ENCODE measurements around the gene LDLRAD4. TPM values are rescaled to one million over a fixed set of nuclear protein-coding genes. Genes with fewer than 3 reads are reported as not detected.

LDLRAD4 gene
- total RNA-seq, 1 donor: 50.9 TPM

GRCh38 chr18:13405305-13406038 is 186.9 kb downstream of the LDLRAD4 start:
- no peaks in the 10 kb centered on the region for H3K4me1 ChIP-seq (ENCODE audit: insufficient read depth, low read length)
- no peaks in the 10 kb centered on the region for H3K9me3 ChIP-seq (ENCODE audit: low read depth, low read length)
- H3K27me3 ChIP-seq (ENCODE audit: insufficient read depth, low read length): no peaks in the 10 kb centered on the region
- H3K4me3 ChIP-seq (ENCODE audit: low read length): no peak overlapping the region

- Histone ChIP-seq H3K4me3 (ENCODE audit: low read length) (no peak overlapping the region), H3K4me1 (ENCODE audit: insufficient read depth, low read length) (no peaks in the 10 kb centered on the region), H3K27me3 (ENCODE audit: insufficient read depth, low read length) (no peaks in the 10 kb centered on the region), H3K9me3 (ENCODE audit: low read depth, low read length) (no peaks in the 10 kb centered on the region)
Observed at GRCh38 chr18:13406049-13406615, 187.6 kb downstream of the LDLRAD4 start.

- no peaks in the 10 kb centered on the region for H3K9me3 ChIP-seq (ENCODE audit: low read depth, low read length)
- H3K4me3 ChIP-seq (ENCODE audit: low read length): no peak overlapping the region
- H3K4me1 ChIP-seq (ENCODE audit: insufficient read depth, low read length): no peaks in the 10 kb centered on the region
- H3K27me3 ChIP-seq (ENCODE audit: insufficient read depth, low read length): no peaks in the 10 kb centered on the region
Observed at GRCh38 chr18:13406736-13407135, 188.2 kb downstream of the LDLRAD4 start.

- Histone ChIP-seq H3K27me3 (ENCODE audit: insufficient read depth, low read length) (no peaks in the 10 kb centered on the region), H3K4me3 (ENCODE audit: low read length) (no peak overlapping the region), H3K4me1 (ENCODE audit: insufficient read depth, low read length) (no peaks in the 10 kb centered on the region), H3K9me3 (ENCODE audit: low read depth, low read length) (no peaks in the 10 kb centered on the region)
Observed at GRCh38 chr18:13407484-13407883, 188.9 kb downstream of the LDLRAD4 start.

GRCh38 chr18:13409026-13409425 is 190.5 kb downstream of the LDLRAD4 start:
- Histone ChIP-seq H3K4me3 (ENCODE audit: low read length) (no peak overlapping the region), H3K9me3 (ENCODE audit: low read depth, low read length) (no peaks in the 10 kb centered on the region), H3K27me3 (ENCODE audit: insufficient read depth, low read length) (no peaks in the 10 kb centered on the region), H3K4me1 (ENCODE audit: insufficient read depth, low read length) (no peaks in the 10 kb centered on the region)

- no peaks in the 10 kb centered on the region for H3K9me3 ChIP-seq (ENCODE audit: low read depth, low read length)
Observed at GRCh38 chr18:13409997-13410396, 191.4 kb downstream of the LDLRAD4 start.

GRCh38 chr18:13410471-13410870 is 191.9 kb downstream of the LDLRAD4 start:
- Histone ChIP-seq H3K4me3 (ENCODE audit: low read length) (no peak overlapping the region), H3K4me1 (ENCODE audit: insufficient read depth, low read length) (no peaks in the 10 kb centered on the region), H3K9me3 (ENCODE audit: low read depth, low read length) (no peaks in the 10 kb centered on the region), H3K27me3 (ENCODE audit: insufficient read depth, low read length) (no peaks in the 10 kb centered on the region)

More at GRCh38 chr18:13409997-13410396, 191.4 kb downstream of the LDLRAD4 start:
- no peak overlapping the region for H3K4me3 ChIP-seq (ENCODE audit: low read length)
- no peaks in the 10 kb centered on the region for H3K4me1 ChIP-seq (ENCODE audit: insufficient read depth, low read length)
- no peaks in the 10 kb centered on the region for H3K27me3 ChIP-seq (ENCODE audit: insufficient read depth, low read length)

- Histone ChIP-seq H3K4me1 (ENCODE audit: insufficient read depth, low read length) (peaks cover 3% of the 10 kb centered on the region), H3K9me3 (ENCODE audit: low read depth, low read length) (no peaks in the 10 kb centered on the region), H3K4me3 (ENCODE audit: low read length) (no peak overlapping the region), H3K27me3 (ENCODE audit: insufficient read depth, low read length) (no peaks in the 10 kb centered on the region)
Observed at GRCh38 chr18:13412017-13412416, 193.5 kb downstream of the LDLRAD4 start.

- Histone ChIP-seq H3K4me1 (ENCODE audit: insufficient read depth, low read length) (peaks cover 3% of the 10 kb centered on the region), H3K9me3 (ENCODE audit: low read depth, low read length) (no peaks in the 10 kb centered on the region), H3K4me3 (ENCODE audit: low read length) (no peak overlapping the region), H3K27me3 (ENCODE audit: insufficient read depth, low read length) (no peaks in the 10 kb centered on the region)
Observed at GRCh38 chr18:13412901-13413300, 194.3 kb downstream of the LDLRAD4 start.

- Histone ChIP-seq H3K9me3 (ENCODE audit: low read depth, low read length) (no peaks in the 10 kb centered on the region), H3K4me3 (ENCODE audit: low read length) (no peak overlapping the region), H3K4me1 (ENCODE audit: insufficient read depth, low read length) (peaks cover 3% of the 10 kb centered on the region), H3K27me3 (ENCODE audit: insufficient read depth, low read length) (no peaks in the 10 kb centered on the region)
Observed at GRCh38 chr18:13414102-13414501, 195.5 kb downstream of the LDLRAD4 start.

- H3K4me1 ChIP-seq (ENCODE audit: insufficient read depth, low read length): peaks cover 3% of the 10 kb centered on the region
- H3K27me3 ChIP-seq (ENCODE audit: insufficient read depth, low read length): no peaks in the 10 kb centered on the region
- no peak overlapping the region for H3K4me3 ChIP-seq (ENCODE audit: low read length)
- H3K9me3 ChIP-seq (ENCODE audit: low read depth, low read length): no peaks in the 10 kb centered on the region
Observed at GRCh38 chr18:13414521-13414920, 196.0 kb downstream of the LDLRAD4 start.

- Histone ChIP-seq H3K27me3 (ENCODE audit: insufficient read depth, low read length) (no peaks in the 10 kb centered on the region), H3K9me3 (ENCODE audit: low read depth, low read length) (no peaks in the 10 kb centered on the region), H3K4me1 (ENCODE audit: insufficient read depth, low read length) (peaks cover 5% of the 10 kb centered on the region), H3K4me3 (ENCODE audit: low read length) (no peak overlapping the region)
Observed at GRCh38 chr18:13415736-13416135, 197.2 kb downstream of the LDLRAD4 start.

- no peaks in the 10 kb centered on the region for H3K27me3 ChIP-seq (ENCODE audit: insufficient read depth, low read length)
- H3K9me3 ChIP-seq (ENCODE audit: low read depth, low read length): no peaks in the 10 kb centered on the region
- peaks cover 10% of the 10 kb centered on the region for H3K4me1 ChIP-seq (ENCODE audit: insufficient read depth, low read length)
- no peak overlapping the region for H3K4me3 ChIP-seq (ENCODE audit: low read length)
Observed at GRCh38 chr18:13416208-13416607, 197.6 kb downstream of the LDLRAD4 start.

- H3K4me3 ChIP-seq (ENCODE audit: low read length): no peak overlapping the region
- H3K4me1 ChIP-seq (ENCODE audit: insufficient read depth, low read length): peaks cover 14% of the 10 kb centered on the region
- no peaks in the 10 kb centered on the region for H3K27me3 ChIP-seq (ENCODE audit: insufficient read depth, low read length)
- no peaks in the 10 kb centered on the region for H3K9me3 ChIP-seq (ENCODE audit: low read depth, low read length)
Observed at GRCh38 chr18:13416848-13417247, 198.3 kb downstream of the LDLRAD4 start.

- H3K4me1 ChIP-seq (ENCODE audit: insufficient read depth, low read length): peaks cover 14% of the 10 kb centered on the region
- no peaks in the 10 kb centered on the region for H3K9me3 ChIP-seq (ENCODE audit: low read depth, low read length)
- no peak overlapping the region for H3K4me3 ChIP-seq (ENCODE audit: low read length)
- H3K27me3 ChIP-seq (ENCODE audit: insufficient read depth, low read length): no peaks in the 10 kb centered on the region
Observed at GRCh38 chr18:13418013-13418710, 199.6 kb downstream of the LDLRAD4 start.

All from mononuclear cell (primary cell).